DOHH2 (cell line): ENCODE data around the gene PAIP2.

ENCODE experiments used
- CTCF ChIP-seq: fragments of 200-600 bp; sonication (generic); IDR thresholded peaks from one replicate; pipeline ENCODE4 v1.5.1; 2014; ENCODE audit warnings: antibody characterized with exemption, mild to moderate bottlenecking, low read depth, low read length; ENCODE audit not compliant: poor library complexity, severe bottlenecking
- EZH2phosphoT487 ChIP-seq: fragments of 200-600 bp; sonication (generic); IDR thresholded peaks from 2 replicates; pipeline ENCODE4 v1.6.1; 2017; ENCODE audit warnings: borderline replicate concordance, mild to moderate bottlenecking, antibody characterized with exemption, low read length, moderate library complexity, mixed read lengths

- no peak for TF ChIP-seq CTCF
- TF ChIP-seq EZH2phosphoT487, result no peak
These were observed 5.8 kb upstream of the PAIP2 start for GRCh38 chr5:139335811-139336210.
